ENCODE data around the gene PPIB. TPM values are rescaled to one million over a fixed set of nuclear protein-coding genes. Genes with fewer than 3 reads are reported as not detected.
"Not testable (repeated sequence)": the region's sequence is repeated elsewhere in the genome, so short reads cannot be mapped to it uniquely, and the experiment has no call there.

PPIB gene
- total and polyA plus RNA-seq, 3 experiments from 2014 or later: 384 to 715 (median 385) TPM

GRCh38 chr15:64120322-64120721 lies 42.5 kb downstream of the PPIB start:
- H3K9me3 ChIP-seq (ENCODE audit: low read length); H3K27ac ChIP-seq (ENCODE audit: low read depth, low read length); POLR2A ChIA-PET; H3K9me3 Mint-ChIP-seq; DNase-seq; H3K4me1 Mint-ChIP-seq; H3K27me3 ChIP-seq (ENCODE audit: insufficient read depth, low read length, poor library complexity, severe bottlenecking); H3K4me1 ChIP-seq (ENCODE audit: insufficient read depth, low read length); H3K27me3 Mint-ChIP-seq; H3K4me3 ChIP-seq (ENCODE audit: low read length); H3K27ac Mint-ChIP-seq; H3K4me3 Mint-ChIP-seq: not testable (repeated sequence)
- CTCF ChIA-PET: interaction anchor here (1.0 kb wide), 1 partner anchor 22 kb away, joined by 3 read pairs; no protein-coding TSS in a partner anchor
- peaks cover 72% of the 10 kb centered on the region for H3K36me3 ChIP-seq (ENCODE audit: insufficient read depth, low read length)
- H3K36me3 Mint-ChIP-seq: peaks cover 12 to 94% (median 23%) of the 10 kb centered on the region in 3 donors

DNA sequence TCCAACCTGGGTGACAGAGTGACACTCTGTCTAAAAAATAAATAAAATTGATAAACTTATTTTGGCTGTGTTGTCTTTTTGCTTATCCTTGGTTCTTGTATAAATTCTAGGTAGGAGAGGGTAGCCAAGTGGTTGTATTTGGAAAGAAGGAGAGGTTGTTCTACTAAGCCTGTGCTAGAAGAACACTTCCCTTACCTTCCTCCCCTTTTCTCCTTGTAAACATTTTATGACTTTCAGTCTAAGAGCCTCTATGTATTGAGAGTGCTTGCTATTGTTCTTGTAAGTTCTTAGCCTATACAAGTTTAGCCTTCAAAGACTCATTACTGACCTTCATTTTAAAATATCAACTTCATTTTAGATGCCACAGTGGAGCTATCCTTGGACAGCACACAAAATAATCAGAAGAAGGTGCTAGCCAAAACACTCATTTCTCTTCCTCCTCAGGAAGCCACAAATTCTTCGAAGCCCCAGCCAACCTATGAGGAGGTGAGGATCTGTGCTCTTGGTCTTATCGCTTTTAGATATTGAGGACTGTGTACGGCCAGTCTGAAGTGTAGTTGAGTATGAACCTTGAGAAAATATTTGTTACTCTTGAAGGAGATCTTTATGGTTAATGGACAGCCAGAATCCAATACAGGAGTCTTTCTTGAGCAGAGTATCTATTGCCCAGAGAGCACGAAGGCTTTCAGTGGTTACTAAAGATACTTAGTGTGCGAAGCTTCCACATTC lies 44.9 kb downstream of the PPIB start:
- ChIA-PET CTCF (no interaction called here), POLR2A (no interaction called here)
- peaks cover 70% of the 10 kb centered on the region for H3K36me3 ChIP-seq (ENCODE audit: insufficient read depth, low read length)
- H3K4me3 Mint-ChIP-seq: no peak overlapping the region
- H3K9me3 Mint-ChIP-seq: no peaks in the 10 kb centered on the region
- peaks cover 12 to 96% (median 23%) of the 10 kb centered on the region in 3 donors for H3K36me3 Mint-ChIP-seq
- no peak overlapping the region for H3K4me3 ChIP-seq (ENCODE audit: low read length)
- peak overlapping the region in 1 of 8 donors; percentile 20 for H3K27ac Mint-ChIP-seq
- peaks cover 0 to 1% (median 0%) of the 10 kb centered on the region in 3 donors for H3K4me1 Mint-ChIP-seq
- DNase-seq: no peak
- no peaks in the 10 kb centered on the region for H3K27me3 Mint-ChIP-seq
- no peaks in the 10 kb centered on the region for H3K27me3 ChIP-seq (ENCODE audit: insufficient read depth, low read length, poor library complexity, severe bottlenecking)
- H3K27ac ChIP-seq (ENCODE audit: low read depth, low read length): no peak overlapping the region
- no peaks in the 10 kb centered on the region for H3K4me1 ChIP-seq (ENCODE audit: insufficient read depth, low read length)
- H3K9me3 ChIP-seq (ENCODE audit: low read length): no peaks in the 10 kb centered on the region

- Mint-ChIP-seq H3K4me1 (peaks cover 26 to 42% (median 39%) of the 10 kb centered on the region in 3 donors), H3K27me3 (no peaks in the 10 kb centered on the region), H3K9me3 (no peaks in the 10 kb centered on the region), H3K36me3 (peaks cover 3 to 61% (median 16%) of the 10 kb centered on the region in 3 donors), H3K27ac (no peak overlapping the region), H3K4me3 (no peak overlapping the region)
- Histone ChIP-seq H3K27me3 (ENCODE audit: insufficient read depth, low read length, poor library complexity, severe bottlenecking) (no peaks in the 10 kb centered on the region), H3K4me3 (ENCODE audit: low read length) (no peak overlapping the region), H3K4me1 (ENCODE audit: insufficient read depth, low read length) (peaks cover 31% of the 10 kb centered on the region), H3K9me3 (ENCODE audit: low read length) (no peaks in the 10 kb centered on the region), H3K36me3 (ENCODE audit: insufficient read depth, low read length) (peaks cover 31% of the 10 kb centered on the region), H3K27ac (ENCODE audit: low read depth, low read length) (no peak overlapping the region)
- DNase-seq: no peak
- POLR2A ChIA-PET: no interaction called here
- CTCF ChIA-PET: no interaction called here
Measured at GRCh38 chr15:64112904-64113303, 49.9 kb downstream of the PPIB start.

- Histone ChIP-seq H3K4me1 (ENCODE audit: insufficient read depth, low read length) (peaks cover 31% of the 10 kb centered on the region), H3K36me3 (ENCODE audit: insufficient read depth, low read length) (peaks cover 26% of the 10 kb centered on the region), H3K9me3 (ENCODE audit: low read length) (no peaks in the 10 kb centered on the region), H3K4me3 (ENCODE audit: low read length) (no peak overlapping the region), H3K27me3 (ENCODE audit: insufficient read depth, low read length, poor library complexity, severe bottlenecking) (no peaks in the 10 kb centered on the region), H3K27ac (ENCODE audit: low read depth, low read length) (no peak overlapping the region)
- Mint-ChIP-seq H3K36me3 (peaks cover 0 to 54% (median 14%) of the 10 kb centered on the region in 3 donors), H3K27ac (peak overlapping the region in 2 of 8 donors; percentile 40 to 77), H3K4me1 (peaks cover 28 to 43% (median 42%) of the 10 kb centered on the region in 3 donors), H3K27me3 (no peaks in the 10 kb centered on the region), H3K4me3 (no peak overlapping the region), H3K9me3 (no peaks in the 10 kb centered on the region)
- ChIA-PET CTCF (interaction anchor here (0.5 kb wide), 1 partner anchor 18 kb away, joined by 3 read pairs; no protein-coding TSS in a partner anchor), POLR2A (no interaction called here)
- DNase-seq: no peak
Measured at GRCh38 chr15:64112073-64112772, 50.6 kb downstream of the PPIB start.

DNA sequence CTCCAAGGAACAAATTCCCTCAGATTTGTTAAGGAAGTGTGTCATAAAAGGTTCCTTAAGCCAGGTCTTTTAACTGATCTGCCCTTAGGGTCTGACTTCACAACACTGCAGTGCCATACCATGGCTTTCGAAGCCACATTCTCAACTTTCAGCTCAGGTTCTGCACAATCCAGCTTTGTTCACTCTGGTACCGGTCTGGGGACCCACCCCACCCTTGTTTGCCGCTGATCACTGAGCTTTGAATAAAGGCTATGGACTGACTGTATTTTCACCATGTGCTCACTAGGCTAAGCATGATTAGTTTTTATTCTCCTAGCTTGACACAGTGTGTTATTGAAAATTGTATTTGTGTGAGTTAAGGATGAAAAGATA lies 51.2 kb downstream of the PPIB start:
- Mint-ChIP-seq H3K27me3 (no peaks in the 10 kb centered on the region), H3K27ac (peak overlapping the region in 3 of 8 donors; percentile 39 to 77 (median 43)), H3K9me3 (no peaks in the 10 kb centered on the region), H3K4me3 (no peak overlapping the region), H3K4me1 (peaks cover 30 to 49% (median 48%) of the 10 kb centered on the region in 3 donors), H3K36me3 (peaks cover 0 to 53% (median 12%) of the 10 kb centered on the region in 3 donors)
- no peak for DNase-seq
- Histone ChIP-seq H3K36me3 (ENCODE audit: insufficient read depth, low read length) (peaks cover 22% of the 10 kb centered on the region), H3K4me1 (ENCODE audit: insufficient read depth, low read length) (peaks cover 31% of the 10 kb centered on the region), H3K27ac (ENCODE audit: low read depth, low read length) (no peak overlapping the region), H3K4me3 (ENCODE audit: low read length) (no peak overlapping the region), H3K9me3 (ENCODE audit: low read length) (no peaks in the 10 kb centered on the region), H3K27me3 (ENCODE audit: insufficient read depth, low read length, poor library complexity, severe bottlenecking) (no peaks in the 10 kb centered on the region)
- POLR2A ChIA-PET: no interaction called here
- CTCF ChIA-PET: interaction anchor here (0.5 kb wide), 1 partner anchor 17 kb away, joined by 3 read pairs; no protein-coding TSS in a partner anchor

DNA sequence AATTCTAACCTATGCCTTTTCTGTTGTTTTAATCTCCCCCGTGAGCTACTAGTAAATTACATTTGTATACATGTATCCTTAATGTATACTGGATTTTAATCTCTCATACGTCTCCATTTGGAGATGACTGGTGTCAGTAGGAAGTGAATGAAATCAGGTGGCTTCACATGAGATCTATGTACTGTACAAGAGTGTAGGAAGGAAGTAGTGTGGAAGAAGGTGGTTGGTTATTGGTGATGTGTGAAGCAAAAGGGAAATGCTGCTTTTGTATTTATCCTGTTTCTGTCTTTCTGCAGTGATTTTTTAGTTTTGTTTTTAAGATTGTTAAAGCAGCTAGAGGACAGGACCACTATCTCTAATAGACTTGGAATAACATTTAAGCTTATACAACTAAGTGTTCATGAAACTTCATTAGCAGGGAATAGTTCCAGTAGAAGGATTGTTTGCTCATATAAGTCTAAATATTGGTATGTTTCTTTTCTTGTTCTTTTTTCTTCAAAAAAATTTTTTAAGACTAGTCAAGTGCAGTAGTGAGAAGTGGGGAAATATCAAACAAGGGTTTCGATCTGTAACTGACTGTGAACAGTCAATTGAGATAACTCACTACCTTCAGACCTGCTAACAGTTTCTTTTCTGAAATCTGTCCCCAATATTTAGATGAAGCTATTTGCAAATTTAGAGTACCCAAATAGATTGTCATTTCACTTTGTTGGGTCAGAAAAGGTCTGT lies 51.7 kb downstream of the PPIB start:
- Histone ChIP-seq H3K27me3 (ENCODE audit: insufficient read depth, low read length, poor library complexity, severe bottlenecking) (no peaks in the 10 kb centered on the region), H3K9me3 (ENCODE audit: low read length) (no peaks in the 10 kb centered on the region), H3K36me3 (ENCODE audit: insufficient read depth, low read length) (peaks cover 20% of the 10 kb centered on the region), H3K27ac (ENCODE audit: low read depth, low read length) (no peak overlapping the region), H3K4me3 (ENCODE audit: low read length) (no peak overlapping the region), H3K4me1 (ENCODE audit: insufficient read depth, low read length) (peaks cover 34% of the 10 kb centered on the region)
- DNase-seq: no peak
- Mint-ChIP-seq H3K27ac (peak overlapping the region in 7 of 8 donors; percentile 0 to 78 (median 54)), H3K9me3 (no peaks in the 10 kb centered on the region), H3K4me3 (peak overlapping the region in 3 of 7 donors; percentile 1 to 44 (median 24)), H3K27me3 (no peaks in the 10 kb centered on the region), H3K4me1 (peaks cover 33 to 54% (median 54%) of the 10 kb centered on the region in 3 donors), H3K36me3 (peaks cover 0 to 50% (median 11%) of the 10 kb centered on the region in 3 donors)
- ChIA-PET POLR2A (no interaction called here), CTCF (interaction anchor here (0.9 to 1.6 kb wide), 2 partner anchors 12 to 43 kb away, joined by 3 read pairs; no protein-coding TSS in a partner anchor)

GRCh38 chr15:64110108-64110701 lies 52.6 kb downstream of the PPIB start:
- Mint-ChIP-seq H3K36me3 (peaks cover 0 to 41% (median 9%) of the 10 kb centered on the region in 3 donors), H3K4me3 (peak overlapping the region in 1 of 7 donors; percentile 10), H3K4me1 (peaks cover 36 to 61% (median 61%) of the 10 kb centered on the region in 3 donors), H3K27ac (peak overlapping the region in 5 of 8 donors; percentile 54 to 83 (median 64))
- H3K27me3 ChIP-seq (ENCODE audit: insufficient read depth, low read length, poor library complexity, severe bottlenecking); POLR2A ChIA-PET; H3K9me3 Mint-ChIP-seq; H3K27me3 Mint-ChIP-seq; H3K4me3 ChIP-seq (ENCODE audit: low read length); DNase-seq; H3K9me3 ChIP-seq (ENCODE audit: low read length); H3K27ac ChIP-seq (ENCODE audit: low read depth, low read length): not testable (repeated sequence)
- peaks cover 20% of the 10 kb centered on the region for H3K36me3 ChIP-seq (ENCODE audit: insufficient read depth, low read length)
- H3K4me1 ChIP-seq (ENCODE audit: insufficient read depth, low read length): peaks cover 34% of the 10 kb centered on the region
- CTCF ChIA-PET: interaction anchor here (0.9 to 1.6 kb wide), 2 partner anchors 11 to 44 kb away, joined by 3 read pairs; no protein-coding TSS in a partner anchor

Data from CD8-positive, alpha-beta memory T cell (primary cell).